LNCaP clone FGC (cell line): ENCODE measurements around the gene HTR6.
A peak's percentile ranks its signal among the peaks of the same experiment; 100 is the strongest.

ENCODE experiments used
- DNase-seq: peaks from one replicate; pipeline ENCODE4 v3.0.0-alpha.2; 2011; ENCODE audit warnings: low read depth
- H3K4me3 ChIP-seq: 2 replicates; pipeline ENCODE4 v1.5.1; 2011; ENCODE audit warnings: mild to moderate bottlenecking, low read depth, low read length, control low read depth
- CTCF ChIP-seq: IDR thresholded peaks from 2 replicates; pipeline ENCODE4 v1.5.1; 2012; ENCODE audit warnings: mild to moderate bottlenecking; ENCODE audit not compliant: control insufficient read depth, insufficient read depth; ENCODE audit errors: extremely low read depth

Gene HTR6

GRCh38 chr1:19645411-19646251 lies 19.0 kb upstream of the HTR6 start:
- DNase-seq: no peak
- H3K4me3 ChIP-seq: no peak overlapping the region

DNA sequence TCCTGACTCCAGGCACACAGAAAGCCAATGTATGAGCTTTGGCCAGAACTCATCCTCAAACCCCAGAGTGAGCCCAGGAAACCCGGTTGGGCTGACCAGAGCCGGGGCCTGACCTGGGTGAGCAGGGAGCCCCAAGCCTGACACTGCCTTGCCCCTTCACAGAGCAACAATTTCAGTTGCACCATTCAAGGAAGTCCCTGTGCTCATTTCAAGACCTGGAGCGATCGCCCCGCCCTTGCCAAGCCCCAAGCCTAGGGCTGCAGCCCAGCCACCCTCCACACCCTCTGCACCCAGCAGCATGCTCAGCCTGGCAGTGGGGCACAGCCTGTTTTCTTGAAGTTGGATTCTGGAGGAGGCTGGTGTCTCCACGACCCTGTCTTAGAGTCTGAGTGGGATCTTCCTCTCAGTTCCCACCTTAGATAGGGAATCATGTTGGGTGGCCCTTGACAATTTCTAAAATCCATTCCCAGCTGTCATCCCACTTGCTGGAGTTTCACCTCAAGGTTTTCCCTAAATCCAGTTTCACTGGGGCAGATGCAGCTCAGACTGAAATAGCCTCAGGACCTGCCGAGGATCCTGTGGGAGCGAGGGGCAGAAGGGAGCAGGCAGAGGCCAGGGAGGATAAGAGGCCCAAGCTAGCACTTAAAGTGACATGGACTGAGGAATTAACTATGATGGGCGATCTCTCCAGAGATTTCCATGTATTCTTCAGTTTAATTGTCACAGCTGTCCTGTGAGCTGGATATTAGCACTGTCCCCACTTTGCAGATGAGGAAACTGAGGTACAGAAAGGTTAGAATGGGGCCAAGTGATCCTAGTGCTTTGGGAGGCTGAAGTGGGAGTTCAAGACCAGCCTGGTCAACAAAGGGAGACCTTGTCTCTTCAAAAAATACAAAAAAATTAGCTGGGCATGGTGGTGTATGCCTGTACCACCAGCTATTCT lies 18.0 kb upstream of the HTR6 start:
- DNase-seq: no peak
- no peak for TF ChIP-seq CTCF
- H3K4me3 ChIP-seq: no peak overlapping the region

More at GRCh38 chr1:19645411-19646251, 19.0 kb upstream of the HTR6 start:
- no peak for TF ChIP-seq CTCF

DNA sequence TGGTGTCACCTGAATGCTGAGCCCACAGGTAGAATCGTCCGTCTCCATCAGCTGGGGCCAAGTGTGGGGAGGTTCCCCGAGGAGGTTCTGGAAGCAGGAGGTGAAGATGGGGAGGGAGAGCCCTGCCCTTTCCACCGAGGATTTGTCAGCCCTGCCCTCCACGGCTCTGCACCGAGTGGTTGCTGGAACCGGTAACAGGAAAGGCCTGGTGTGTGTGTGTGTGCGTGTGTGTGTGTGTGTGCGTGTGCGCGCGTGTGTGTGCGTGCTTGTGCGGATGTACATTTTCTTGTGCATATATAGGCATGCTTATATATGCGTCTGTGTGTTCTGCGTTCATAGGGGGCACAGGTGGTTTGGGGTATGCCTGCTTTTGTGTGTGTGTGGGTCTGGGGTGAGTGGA lies 17.0 kb upstream of the HTR6 start:
- H3K4me3 ChIP-seq: no peak overlapping the region
- no peak for TF ChIP-seq CTCF
- DNase-seq: no peak

DNA sequence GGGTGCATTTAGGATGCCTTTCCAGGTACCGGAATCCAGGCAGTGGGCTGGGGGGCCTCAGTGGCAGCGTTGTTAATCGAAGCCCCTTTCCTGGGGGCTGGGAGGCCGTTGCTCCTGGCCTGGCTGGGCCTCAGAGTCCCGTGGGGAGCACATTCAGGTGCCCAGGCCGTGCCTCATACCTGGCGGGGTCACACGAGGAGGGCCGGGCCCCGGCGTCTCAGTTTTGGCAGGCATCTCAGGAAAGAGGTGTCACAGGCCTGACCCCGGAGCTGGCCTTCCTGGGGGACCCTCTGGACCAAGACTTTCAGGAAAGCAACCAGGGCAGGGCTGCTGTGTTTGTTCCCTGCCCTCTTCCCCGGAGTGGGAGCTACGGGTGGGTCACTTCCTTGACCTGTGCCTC lies 16.4 kb upstream of the HTR6 start:
- TF ChIP-seq CTCF: no peak
- DNase-seq: no peak
- H3K4me3 ChIP-seq: no peak overlapping the region

- no peak overlapping the region for H3K4me3 ChIP-seq
- TF ChIP-seq CTCF: peak; percentile 32
- peak; percentile 10 for DNase-seq
Observed at GRCh38 chr1:19648689-19649088, 16.0 kb upstream of the HTR6 start.

DNA sequence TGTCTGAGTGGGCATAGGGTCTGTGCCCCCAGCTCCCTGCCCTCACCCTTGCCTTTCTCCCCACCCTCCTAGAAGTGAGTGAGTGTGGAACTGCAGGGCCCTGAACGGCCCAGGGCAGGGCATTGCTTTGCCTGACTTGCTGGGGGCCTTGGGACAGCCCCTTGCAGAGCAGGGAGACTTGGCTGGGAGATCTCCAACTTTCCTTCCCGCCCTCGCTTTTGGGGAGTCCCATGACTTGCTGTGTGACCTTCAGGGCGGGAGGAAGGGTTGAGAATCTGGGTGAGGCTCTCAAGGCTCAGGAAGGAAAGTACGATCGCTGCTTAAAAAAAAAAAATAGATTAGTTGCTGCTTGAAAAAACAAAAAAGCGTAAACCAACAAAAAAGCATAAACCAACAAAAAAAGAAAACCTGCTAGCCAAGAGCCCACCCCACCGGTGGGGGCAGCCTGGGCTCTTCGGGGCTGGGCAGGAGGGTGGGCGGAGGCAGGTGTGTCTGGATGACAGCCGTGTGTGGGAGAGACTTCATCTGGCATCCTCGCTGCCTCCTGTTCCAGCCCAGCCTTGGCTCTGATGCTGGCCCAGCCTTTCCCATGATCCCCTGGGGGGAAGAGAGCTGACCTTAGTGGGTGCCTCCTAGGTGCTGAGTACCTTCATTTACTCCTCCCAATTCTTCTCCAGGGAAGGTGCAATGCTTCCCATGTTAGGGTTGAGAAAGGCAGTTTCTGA lies 14.1 kb upstream of the HTR6 start:
- no peak overlapping the region for H3K4me3 ChIP-seq

More for the DNA sequence above, 14.1 kb upstream of the HTR6 start:
- no peak for DNase-seq
- no peak for TF ChIP-seq CTCF
